ENCODE results near the gene WDR43. TPM values are rescaled to one million over a fixed set of nuclear protein-coding genes. Genes with fewer than 3 reads are reported as not detected.

Gene WDR43
- total and polyA plus RNA-seq, 9 of the 15 experiments (the other 6 are each of a cell fraction or from before 2014, with no cell fraction given): 34.6 to 197 (median 105) TPM

DNA sequence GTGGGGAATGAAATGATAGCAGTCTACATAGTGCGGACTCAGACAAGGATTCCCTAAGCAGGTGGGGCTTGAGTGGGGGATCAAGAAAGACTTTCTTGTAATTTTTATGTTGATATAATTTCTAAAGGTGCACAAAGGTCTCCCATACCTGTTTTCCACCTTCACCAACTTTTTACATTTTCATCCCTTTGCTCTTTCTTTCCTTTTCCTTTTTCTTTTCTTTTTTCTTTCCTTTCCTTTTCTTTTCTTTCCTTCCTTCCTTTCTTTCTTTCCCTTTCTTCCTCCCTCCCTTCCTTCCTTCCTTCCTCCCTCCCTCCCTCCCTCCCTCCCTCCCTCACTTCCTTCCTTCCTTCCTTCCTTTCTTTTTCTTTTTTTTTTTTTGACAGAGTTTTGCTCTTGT lies 14.3 kb upstream of the WDR43 start:
- H3K36me3 ChIP-seq (ENCODE audit: control insufficient read depth, insufficient read depth, low read length): no peaks in the 10 kb centered on the region
- no peaks in the 10 kb centered on the region for H3K9me3 ChIP-seq (replicated peaks; ENCODE audit: control insufficient read depth, insufficient read depth, low read depth, low read length)
- ChIA-PET POLR2A (interaction anchor here (1.6 kb wide), 1 partner anchor 14 kb away, joined by 6 read pairs; the partner anchor contains the start of gene WDR43), CTCF (ENCODE audit: low intra/inter-chr PET ratio) (no interaction called here)
- H3K27ac ChIP-seq (ENCODE audit: extremely low read depth, low read depth, low read length): no peak overlapping the region
- H3K9ac ChIP-seq (ENCODE audit: insufficient read depth in 1 of 2, low read depth in 2 of 2, low read length in 2 of 2): no peak overlapping the region
- no peaks in the 10 kb centered on the region for H3K9me1 ChIP-seq (ENCODE audit: control insufficient read depth, insufficient read depth, low read length)
- TF ChIP-seq, protein P1, sequence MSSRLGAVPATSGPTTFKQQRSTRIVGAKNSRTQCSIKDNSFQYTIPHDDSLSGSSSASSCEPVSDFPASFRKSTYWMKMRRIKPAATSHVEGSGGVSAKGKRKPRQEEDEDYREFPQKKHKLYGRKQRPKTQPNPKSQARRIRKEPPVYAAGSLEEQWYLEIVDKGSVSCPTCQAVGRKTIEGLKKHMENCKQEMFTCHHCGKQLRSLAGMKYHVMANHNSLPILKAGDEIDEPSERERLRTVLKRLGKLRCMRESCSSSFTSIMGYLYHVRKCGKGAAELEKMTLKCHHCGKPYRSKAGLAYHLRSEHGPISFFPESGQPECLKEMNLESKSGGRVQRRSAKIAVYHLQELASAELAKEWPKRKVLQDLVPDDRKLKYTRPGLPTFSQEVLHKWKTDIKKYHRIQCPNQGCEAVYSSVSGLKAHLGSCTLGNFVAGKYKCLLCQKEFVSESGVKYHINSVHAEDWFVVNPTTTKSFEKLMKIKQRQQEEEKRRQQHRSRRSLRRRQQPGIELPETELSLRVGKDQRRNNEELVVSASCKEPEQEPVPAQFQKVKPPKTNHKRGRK (tag; IDR thresholded peaks at IDR 0.05): peak; percentile 52; the same call in 1 of the 2 replicates
- TF ChIP-seq, protein P2, sequence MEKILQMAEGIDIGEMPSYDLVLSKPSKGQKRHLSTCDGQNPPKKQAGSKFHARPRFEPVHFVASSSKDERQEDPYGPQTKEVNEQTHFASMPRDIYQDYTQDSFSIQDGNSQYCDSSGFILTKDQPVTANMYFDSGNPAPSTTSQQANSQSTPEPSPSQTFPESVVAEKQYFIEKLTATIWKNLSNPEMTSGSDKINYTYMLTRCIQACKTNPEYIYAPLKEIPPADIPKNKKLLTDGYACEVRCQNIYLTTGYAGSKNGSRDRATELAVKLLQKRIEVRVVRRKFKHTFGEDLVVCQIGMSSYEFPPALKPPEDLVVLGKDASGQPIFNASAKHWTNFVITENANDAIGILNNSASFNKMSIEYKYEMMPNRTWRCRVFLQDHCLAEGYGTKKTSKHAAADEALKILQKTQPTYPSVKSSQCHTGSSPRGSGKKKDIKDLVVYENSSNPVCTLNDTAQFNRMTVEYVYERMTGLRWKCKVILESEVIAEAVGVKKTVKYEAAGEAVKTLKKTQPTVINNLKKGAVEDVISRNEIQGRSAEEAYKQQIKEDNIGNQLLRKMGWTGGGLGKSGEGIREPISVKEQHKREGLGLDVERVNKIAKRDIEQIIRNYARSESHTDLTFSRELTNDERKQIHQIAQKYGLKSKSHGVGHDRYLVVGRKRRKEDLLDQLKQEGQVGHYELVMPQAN (IDR thresholded peaks at IDR 0.05; ENCODE audit: borderline replicate concordance): no peak
- TF ChIP-seq, protein P3, sequence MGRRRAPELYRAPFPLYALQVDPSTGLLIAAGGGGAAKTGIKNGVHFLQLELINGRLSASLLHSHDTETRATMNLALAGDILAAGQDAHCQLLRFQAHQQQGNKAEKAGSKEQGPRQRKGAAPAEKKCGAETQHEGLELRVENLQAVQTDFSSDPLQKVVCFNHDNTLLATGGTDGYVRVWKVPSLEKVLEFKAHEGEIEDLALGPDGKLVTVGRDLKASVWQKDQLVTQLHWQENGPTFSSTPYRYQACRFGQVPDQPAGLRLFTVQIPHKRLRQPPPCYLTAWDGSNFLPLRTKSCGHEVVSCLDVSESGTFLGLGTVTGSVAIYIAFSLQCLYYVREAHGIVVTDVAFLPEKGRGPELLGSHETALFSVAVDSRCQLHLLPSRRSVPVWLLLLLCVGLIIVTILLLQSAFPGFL (CRISPR knock-in tag; IDR thresholded peaks at IDR 0.05): no peak
- FAIRE-seq (no peak), DNase-seq (ENCODE audit: extremely low read depth in 1 of 4, low spot score in 3 of 4) (no peak), ATAC-seq (no peak)
- 63% methylated on average over 1 of the region's 1 CpG for WGBS (ENCODE audit: insufficient coverage, low coverage, missing lambda C conversion rate)
- intact Hi-C loops (cut with micrococcal nuclease) (no loop called here), in situ Hi-C loops (cut with MboI) (no loop called here)
- H3K4me2 ChIP-seq (ENCODE audit: insufficient read depth, low read length): no peak overlapping the region
- H4K20me1 ChIP-seq (replicated peaks; ENCODE audit: control insufficient read depth, insufficient read depth, low read length): no peaks in the 10 kb centered on the region
- BruUV-seq (replicated peaks): no TSS peak
- H3K27me3 ChIP-seq (ENCODE audit: control insufficient read depth in 2 of 2, insufficient read depth in 2 of 2, low read length in 2 of 2): no peaks in the 10 kb centered on the region; a peak in 3 of 5 replicates
- no peaks in the 10 kb centered on the region for H3K79me2 ChIP-seq (ENCODE audit: control insufficient read depth, insufficient read depth, low read length)
- H3K4me3 ChIP-seq: no peak overlapping the region
- H2AFZ ChIP-seq (ENCODE audit: low read depth, low read length): no peak overlapping the region
- H3K4me1 ChIP-seq (replicated peaks in 1 of 2; ENCODE audit: control insufficient read depth in 2 of 2, insufficient read depth in 2 of 2, low read length in 2 of 2): peaks cover 0 to 4% of the 10 kb centered on the region in 2 experiments; a peak in 2 of 5 replicates
